ENCODE results near the gene RBMXL2.

Gene RBMXL2

GRCh38 chr11:7088921-7089320, at the start of gene RBMXL2:
Gene RBMXL2, plus strand, starts transcription at chr11:7088998. Its CDS starts 123 bp downstream, at chr11:7089121.
- DNase-seq: no peak

- no peak for DNase-seq
Measured at GRCh38 chr11:7046474-7047175, 42.2 kb upstream of the RBMXL2 start.

- DNase-seq: no peak
Measured at GRCh38 chr11:7050191-7050590, 38.6 kb upstream of the RBMXL2 start.

GRCh38 chr11:7056828-7057513, 31.8 kb upstream of the RBMXL2 start:
- no peak for DNase-seq

GRCh38 chr11:7057641-7058040, 31.2 kb upstream of the RBMXL2 start:
- DNase-seq: no peak

GRCh38 chr11:7060868-7061267, 27.9 kb upstream of the RBMXL2 start:
- no peak for DNase-seq

GRCh38 chr11:7062534-7062933, 26.3 kb upstream of the RBMXL2 start:
- no peak for DNase-seq

GRCh38 chr11:7072401-7073028, 16.3 kb upstream of the RBMXL2 start:
- DNase-seq: no peak

GRCh38 chr11:7077101-7077500, 11.7 kb upstream of the RBMXL2 start:
- DNase-seq: no peak

GRCh38 chr11:7079545-7080135, 9.2 kb upstream of the RBMXL2 start:
- DNase-seq: no peak

GRCh38 chr11:7080900-7081299, 7.9 kb upstream of the RBMXL2 start:
- DNase-seq: no peak

GRCh38 chr11:7081441-7081840, 7.4 kb upstream of the RBMXL2 start:
- DNase-seq: no peak

- no peak for DNase-seq
Measured at GRCh38 chr11:7089328-7090251, 792 bp downstream of the RBMXL2 start.

GRCh38 chr11:7098235-7098832, 9.5 kb downstream of the RBMXL2 start:
- no peak for DNase-seq

GRCh38 chr11:7115780-7116179, 27.0 kb downstream of the RBMXL2 start:
- DNase-seq: no peak

- no peak for DNase-seq
Measured at GRCh38 chr11:7116370-7116769, 27.6 kb downstream of the RBMXL2 start.

GRCh38 chr11:7138051-7138450, 49.3 kb downstream of the RBMXL2 start:
- no peak for DNase-seq

Data from CD4-positive, alpha-beta T cell treated with Interleukin-6 for 4 hours (primary cell).